ENCODE measurements around the gene EMP3.

DNA sequence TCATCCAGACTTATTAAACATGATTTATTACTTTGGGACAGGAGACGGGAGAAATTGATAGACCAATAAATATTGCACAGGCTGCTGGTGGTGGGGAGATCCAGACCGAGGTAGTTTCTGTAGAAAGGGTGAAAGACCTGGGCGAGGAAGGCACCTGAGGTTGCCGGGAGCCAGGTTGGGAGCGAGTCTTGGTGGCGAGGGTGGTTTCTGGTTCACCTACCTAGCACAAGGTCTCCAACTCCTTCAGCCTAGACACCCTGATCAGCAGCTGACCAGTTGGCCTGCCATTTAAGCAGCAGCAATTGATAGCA lies 7.0 kb downstream of the EMP3 start:
- TF ChIP-seq CTCF (IDR thresholded peaks at IDR 0.05) (no peak), POLR2A (IDR thresholded peaks at IDR 0.05) (no peak)
